GM12801 (cell line): ENCODE measurements around the gene TC2N.

Experiments
- TF ChIP-seq, protein P1 (sequence below): IDR thresholded peaks from one replicate; pipeline ENCODE4 v1.5.1; 2011; ENCODE audit warnings: control low read depth; ENCODE audit not compliant: insufficient read length; ENCODE audit errors: extremely low read depth

The TC2N gene

GRCh38 chr14:91748049-91748448, 119.3 kb downstream of the TC2N start:
- TF ChIP-seq, protein P1, sequence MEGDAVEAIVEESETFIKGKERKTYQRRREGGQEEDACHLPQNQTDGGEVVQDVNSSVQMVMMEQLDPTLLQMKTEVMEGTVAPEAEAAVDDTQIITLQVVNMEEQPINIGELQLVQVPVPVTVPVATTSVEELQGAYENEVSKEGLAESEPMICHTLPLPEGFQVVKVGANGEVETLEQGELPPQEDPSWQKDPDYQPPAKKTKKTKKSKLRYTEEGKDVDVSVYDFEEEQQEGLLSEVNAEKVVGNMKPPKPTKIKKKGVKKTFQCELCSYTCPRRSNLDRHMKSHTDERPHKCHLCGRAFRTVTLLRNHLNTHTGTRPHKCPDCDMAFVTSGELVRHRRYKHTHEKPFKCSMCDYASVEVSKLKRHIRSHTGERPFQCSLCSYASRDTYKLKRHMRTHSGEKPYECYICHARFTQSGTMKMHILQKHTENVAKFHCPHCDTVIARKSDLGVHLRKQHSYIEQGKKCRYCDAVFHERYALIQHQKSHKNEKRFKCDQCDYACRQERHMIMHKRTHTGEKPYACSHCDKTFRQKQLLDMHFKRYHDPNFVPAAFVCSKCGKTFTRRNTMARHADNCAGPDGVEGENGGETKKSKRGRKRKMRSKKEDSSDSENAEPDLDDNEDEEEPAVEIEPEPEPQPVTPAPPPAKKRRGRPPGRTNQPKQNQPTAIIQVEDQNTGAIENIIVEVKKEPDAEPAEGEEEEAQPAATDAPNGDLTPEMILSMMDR = no peak

DNA sequence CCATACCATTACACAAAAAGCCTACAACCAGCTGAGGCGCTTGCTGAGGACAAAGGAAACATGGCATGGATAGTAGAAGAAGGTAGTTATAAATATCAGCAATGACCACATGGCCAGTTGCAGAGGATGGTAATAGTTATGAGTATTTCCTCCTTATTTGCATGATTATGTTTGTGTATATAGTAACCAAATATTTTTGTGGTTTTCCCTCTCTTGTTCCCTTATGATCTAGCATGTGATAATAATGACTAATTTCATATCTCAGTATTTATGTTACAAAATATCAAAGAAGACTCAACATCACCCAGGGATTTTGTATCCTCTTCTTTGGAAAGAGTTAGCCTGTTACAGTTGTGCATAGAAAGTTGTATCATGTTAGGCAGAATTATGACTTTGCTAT, 122.0 kb downstream of the TC2N start:
- TF ChIP-seq, protein P1 = no peak

DNA sequence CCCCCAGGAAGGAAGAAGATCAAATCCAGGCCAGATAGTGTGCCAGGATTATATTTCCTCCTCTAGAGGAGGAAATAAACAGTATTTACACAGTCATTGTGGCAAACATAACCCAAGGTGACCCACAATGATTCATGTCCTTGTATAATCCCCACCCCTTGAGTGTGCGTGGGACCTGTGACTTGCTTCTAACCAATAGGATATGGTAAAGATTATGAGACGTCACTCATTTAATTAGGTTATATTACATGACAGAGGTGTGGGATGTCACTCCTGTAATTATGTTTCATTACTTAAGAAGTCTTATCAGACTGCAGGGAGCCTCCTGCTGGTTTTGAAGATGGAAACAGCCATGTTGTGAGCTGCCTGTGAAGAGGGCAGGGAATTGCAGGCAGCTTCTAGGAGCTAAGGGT, 123.3 kb downstream of the TC2N start:
- TF ChIP-seq, protein P1 = no peak

DNA sequence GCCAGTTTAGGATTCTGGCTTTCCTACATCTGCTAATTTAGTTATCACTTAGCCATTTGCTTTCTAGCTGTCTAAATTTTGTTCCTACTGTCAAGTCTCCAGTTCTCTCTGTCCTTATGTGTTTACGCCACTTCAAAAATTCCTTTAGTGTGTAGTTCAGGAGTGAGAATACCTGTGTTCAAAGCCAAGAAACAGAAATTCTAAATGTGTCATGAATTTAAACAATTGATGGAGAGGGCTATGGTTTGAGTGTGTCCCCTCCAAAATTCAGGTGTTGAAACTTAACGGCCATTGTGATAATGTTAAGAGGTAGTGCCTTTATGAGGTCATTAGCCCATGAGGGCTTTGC, 124.1 kb downstream of the TC2N start:
- TF ChIP-seq, protein P1 = no peak

- TF ChIP-seq, protein P1 = no peak
Measured at GRCh38 chr14:91742621-91743304, 124.6 kb downstream of the TC2N start.

GRCh38 chr14:91737619-91738018, 129.7 kb downstream of the TC2N start:
- TF ChIP-seq, protein P1 = no peak

DNA sequence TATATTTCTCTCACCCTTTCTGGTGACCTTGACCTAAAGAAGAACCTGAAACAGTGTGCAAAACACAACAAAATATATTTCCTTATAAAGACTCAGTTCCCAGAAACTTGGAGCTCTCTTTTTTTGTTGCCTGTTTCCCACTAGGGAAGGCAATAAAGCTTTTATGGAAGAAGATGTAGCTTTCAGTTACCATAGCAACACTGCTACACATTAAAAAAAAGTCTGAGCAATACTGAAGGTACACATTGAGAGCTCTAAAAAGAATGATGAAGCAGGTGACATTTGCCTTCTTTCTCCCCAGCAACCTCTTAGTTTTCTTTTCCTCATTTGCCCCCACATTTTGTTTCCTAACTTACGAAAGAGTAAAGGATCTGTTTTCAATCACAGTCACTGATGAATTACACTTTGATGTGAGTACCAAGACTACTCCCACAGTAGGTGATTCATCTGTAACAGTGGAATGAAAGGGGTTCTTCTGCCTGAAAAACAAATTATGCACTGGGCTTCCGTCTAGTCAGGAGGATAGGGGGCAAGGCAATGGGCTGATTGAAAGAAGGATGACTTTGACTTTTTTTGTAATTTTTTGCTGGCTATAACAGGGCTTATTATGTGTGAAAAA, 134.4 kb downstream of the TC2N start:
- TF ChIP-seq, protein P1 = no peak
